H9 (cell line): ENCODE measurements around the gene MYO1D. TPM values are rescaled to one million over a fixed set of nuclear protein-coding genes. Genes with fewer than 3 reads are reported as not detected.

ENCODE experiments used
- DNase-seq: peaks from one replicate; pipeline ENCODE4 v3.0.0-alpha.2; 2017
- H2AFZ ChIP-seq: one replicate; pipeline ENCODE4 v1.6.1; 2013; ENCODE audit warnings: mild to moderate bottlenecking, low read length, control low read depth, moderate library complexity
- H2AK5ac ChIP-seq: 2 replicates; pipeline ENCODE4 v1.6.1; 2013; ENCODE audit warnings: low read length, control low read depth, mixed read lengths; ENCODE audit not compliant: insufficient read length
- H2BK120ac ChIP-seq: one replicate; pipeline ENCODE4 v1.6.1; 2013; ENCODE audit warnings: low read depth, mild to moderate bottlenecking, low read length, control low read depth, inconsistent platforms; ENCODE audit not compliant: poor library complexity, severe bottlenecking
- H2BK12ac ChIP-seq: 2 replicates; pipeline ENCODE4 v1.6.1; 2013; ENCODE audit warnings: low read length, control low read depth, mixed read lengths, low read depth; ENCODE audit not compliant: insufficient read length
- H2BK15ac ChIP-seq: 2 replicates; pipeline ENCODE4 v1.6.1; 2013; ENCODE audit warnings: low read depth, low read length, control low read depth
- H2BK20ac ChIP-seq: one replicate; pipeline ENCODE4 v1.6.1; 2013; ENCODE audit warnings: low read depth, mild to moderate bottlenecking, low read length, control low read depth, inconsistent platforms; ENCODE audit not compliant: poor library complexity, severe bottlenecking
- H2BK5ac ChIP-seq: 2 replicates; pipeline ENCODE4 v1.6.1; 2013; ENCODE audit warnings: low read length, control low read depth, mixed read lengths; ENCODE audit not compliant: insufficient read length
- H3K14ac ChIP-seq: 2 replicates; pipeline ENCODE4 v1.6.1; 2013; ENCODE audit warnings: low read length, control low read depth; ENCODE audit not compliant: insufficient read depth
- H3K18ac ChIP-seq: 2 replicates; pipeline ENCODE4 v1.6.1; 2013; ENCODE audit warnings: low read depth, mild to moderate bottlenecking, mixed read lengths, low read length, control low read depth; ENCODE audit not compliant: insufficient read length
- H3K23ac ChIP-seq: 2 replicates; pipeline ENCODE4 v1.6.1; 2013; ENCODE audit warnings: low read length, control low read depth, mixed read lengths, low read depth; ENCODE audit not compliant: insufficient read length
- H3K23me2 ChIP-seq: 2 replicates; pipeline ENCODE4 v1.6.1; 2013; ENCODE audit warnings: low read depth, mild to moderate bottlenecking, mixed read lengths, low read length, control low read depth; ENCODE audit not compliant: insufficient read length, poor library complexity, severe bottlenecking
- H3K27ac ChIP-seq: 2 replicates; pipeline ENCODE4 v1.5.1; 2013; ENCODE audit warnings: low read length, control low read depth, mixed read lengths, low read depth; ENCODE audit not compliant: insufficient read length
- H3K27me3 ChIP-seq: 2 replicates; pipeline ENCODE4 v1.6.1; 2013; ENCODE audit warnings: low read length, control low read depth, inconsistent platforms; ENCODE audit not compliant: insufficient read depth
- H3K4ac ChIP-seq: 2 replicates; pipeline ENCODE4 v1.6.1; 2013; ENCODE audit warnings: low read depth, mild to moderate bottlenecking, control low read depth, inconsistent platforms, low read length, moderate library complexity
- H3K4me1 ChIP-seq: 2 replicates; pipeline ENCODE4 v1.6.1; 2013; ENCODE audit warnings: low read length, control low read depth, inconsistent platforms; ENCODE audit not compliant: insufficient read depth
- H3K4me2 ChIP-seq: 2 replicates; pipeline ENCODE4 v1.6.1; 2013; ENCODE audit warnings: low read length, control low read depth, mixed read lengths; ENCODE audit not compliant: insufficient read length, insufficient read depth
- H3K56ac ChIP-seq: 2 replicates; pipeline ENCODE4 v1.6.1; 2013; ENCODE audit warnings: low read depth, mild to moderate bottlenecking, mixed read lengths, low read length, control low read depth; ENCODE audit not compliant: insufficient read length
- H3K79me1 ChIP-seq: 2 replicates; pipeline ENCODE4 v1.6.1; 2013; ENCODE audit warnings: low read depth, mild to moderate bottlenecking, moderate library complexity, low read length, control low read depth, inconsistent platforms; ENCODE audit not compliant: insufficient read depth, poor library complexity, severe bottlenecking
- H3K79me2 ChIP-seq: 2 replicates; pipeline ENCODE4 v1.6.1; 2013; ENCODE audit warnings: low read length, control low read depth, inconsistent platforms; ENCODE audit not compliant: insufficient read depth
- H3K9ac ChIP-seq: 2 replicates; pipeline ENCODE4 v1.6.1; 2013; ENCODE audit warnings: low read length, control low read depth, mixed read lengths; ENCODE audit not compliant: insufficient read length; ENCODE audit errors: extremely low read depth
- H3K9me3 ChIP-seq: one replicate; pipeline ENCODE4 v1.6.1; 2013; ENCODE audit warnings: low read depth, low read length, inconsistent platforms; ENCODE audit not compliant: control insufficient read depth
- H3T11ph ChIP-seq: one replicate; pipeline ENCODE4 v1.6.1; 2013; ENCODE audit warnings: mild to moderate bottlenecking, low read length, control low read depth, inconsistent platforms
- H4K20me1 ChIP-seq: one replicate; pipeline ENCODE4 v1.6.1; 2013; ENCODE audit not compliant: control insufficient read depth, insufficient read length, insufficient read depth
- H4K5ac ChIP-seq: 2 replicates; pipeline ENCODE4 v1.6.1; 2013; ENCODE audit warnings: low read depth, mild to moderate bottlenecking, mixed read lengths, low read length, control low read depth; ENCODE audit not compliant: insufficient read length
- H4K8ac ChIP-seq: replicated peaks from 2 replicates; pipeline ENCODE4 v1.6.1; 2013; ENCODE audit warnings: low read length, control low read depth, mixed read lengths, low read depth; ENCODE audit not compliant: insufficient read length
- H4K91ac ChIP-seq: 2 replicates; pipeline ENCODE4 v1.6.1; 2013; ENCODE audit warnings: low read depth, mild to moderate bottlenecking, moderate library complexity, mixed read lengths, low read length, control low read depth; ENCODE audit not compliant: insufficient read length
- H3K27ac Mint-ChIP-seq, 3 experiments: 2 replicates in 2 of 3; 3 replicates in 1 of 3; pipeline ENCODE4 v1.8.0; 2020 to 2021; ENCODE audit warnings: mixed read lengths in 3 of 3, mild to moderate bottlenecking in 1 of 3, moderate library complexity in 1 of 3
- H3K27me3 Mint-ChIP-seq: 2 replicates; pipeline ENCODE4 v1.8.0; 2021; ENCODE audit warnings: low read depth, mild to moderate bottlenecking, moderate library complexity, mixed read lengths
- H3K36me3 Mint-ChIP-seq, 3 experiments: 2 replicates in 2 of 3; 3 replicates in 1 of 3; pipeline ENCODE4 v1.8.0; 2020 to 2021; ENCODE audit warnings: low read depth in 3 of 3, mixed read lengths in 3 of 3; ENCODE audit not compliant: insufficient read depth in 1 of 3
- H3K4me1 Mint-ChIP-seq, 2 experiments: 2 replicates each; pipeline ENCODE4 v1.8.0; 2020; ENCODE audit warnings: mixed read lengths in 2 of 2
- H3K4me3 Mint-ChIP-seq, 2 experiments: 2 replicates in 1 of 2; 3 replicates in 1 of 2; pipeline ENCODE4 v1.8.0; 2020 to 2021; ENCODE audit warnings: mild to moderate bottlenecking in 2 of 2, mixed read lengths in 2 of 2, moderate library complexity in 1 of 2
- H3K9me3 Mint-ChIP-seq, 2 experiments: 2 replicates in 1 of 2; 3 replicates in 1 of 2; pipeline ENCODE4 v1.8.0; 2020; ENCODE audit warnings: mild to moderate bottlenecking in 2 of 2, mixed read lengths in 2 of 2, moderate library complexity in 1 of 2
- CTCF ChIP-seq: fragments of 200-600 bp; sonication (generic); conservative IDR thresholded peaks from 3 replicates; pipeline ENCODE4 v1.8.0; 2021; ENCODE audit warnings: antibody characterized with exemption, mild to moderate bottlenecking
- WGBS: extraction: QIAGEN DNeasy Blood & Tissue Kit; methylation state at CpG from one replicate; pipeline ENCODE4 v1.1.7; 2013; ENCODE audit warnings: missing lambda C conversion rate, low lambda C conversion rate, mixed read lengths; ENCODE audit not compliant: insufficient read length; ENCODE audit errors: extremely low coverage; 5-methylcytosine and 5-hydroxymethylcytosine counted together
- total RNA-seq: library from RNA; stranded (reverse); gene quantifications from 2 replicates; pipeline ENCODE4 v1.2.1, GENCODE V29; 2021

MYO1D gene
- total RNA-seq, 1 experiment from 2014 or later: 19.0 TPM

- Mint-ChIP-seq H3K27me3 (no peaks in the 10 kb centered on the region), H3K27ac (no peak overlapping the region), H3K36me3 (peaks cover 11 to 20% (median 12%) of the 10 kb centered on the region in 3 experiments; a peak in 6 of 7 replicates), H3K4me1 (no peaks in the 10 kb centered on the region), H3K9me3 (peaks cover 22 to 25% of the 10 kb centered on the region in 2 experiments), H3K4me3 (no peak overlapping the region)
- Histone ChIP-seq H4K91ac (no peak overlapping the region), H3K79me2 (no peaks in the 10 kb centered on the region), H4K8ac (no peak overlapping the region), H2BK120ac (no peak overlapping the region), H3K14ac (no peak overlapping the region), H3K27me3 (no peaks in the 10 kb centered on the region), H3K27ac (no peak overlapping the region), H3K4ac (no peak overlapping the region), H2BK20ac (no peak overlapping the region), H3K23ac (no peak overlapping the region), H2BK12ac (no peak overlapping the region), H2BK5ac (no peak overlapping the region), H3K9me3 (no peaks in the 10 kb centered on the region), H3K4me1 (no peaks in the 10 kb centered on the region), H2AK5ac (no peak overlapping the region), H3K23me2 (no peaks in the 10 kb centered on the region), H3T11ph (no peak overlapping the region), H4K20me1 (no peaks in the 10 kb centered on the region), H3K79me1 (no peaks in the 10 kb centered on the region), H3K4me2 (no peak overlapping the region), H4K5ac (no peak overlapping the region), H2BK15ac (no peak overlapping the region), H3K56ac (no peak overlapping the region), H2AFZ (no peak overlapping the region), H3K18ac (no peak overlapping the region), H3K9ac (no peak overlapping the region)
- no CpG with 5 or more reads among the region's 1 CpG for WGBS
- DNase-seq: no peak
- TF ChIP-seq CTCF: no peak
These were observed 293.9 kb downstream of the MYO1D start for GRCh38 chr17:32583053-32583452.
